Fibroblast of lung (primary cell): Measurements from ENCODE around the gene OOSP4B.

Source experiments
- EZH2 ChIP-seq: IDR thresholded peaks from 2 replicates; pipeline ENCODE4 v1.5.1; 2012; ENCODE audit warnings: low read length, control low read depth, mild to moderate bottlenecking; ENCODE audit errors: missing control alignments
- TF ChIP-seq, protein P1 (sequence below), 2 donors: IDR thresholded peaks in 1 of 2; conservative IDR thresholded peaks in 1 of 2; 1 replicate in 1 of 2; 2 replicates in 1 of 2; pipeline ENCODE4 v1.5.1; 2011 to 2012; ENCODE audit warnings: low read length in 2 of 2, control low read depth in 1 of 2, inconsistent platforms in 1 of 2, low read depth in 1 of 2, mild to moderate bottlenecking in 1 of 2

DNA sequence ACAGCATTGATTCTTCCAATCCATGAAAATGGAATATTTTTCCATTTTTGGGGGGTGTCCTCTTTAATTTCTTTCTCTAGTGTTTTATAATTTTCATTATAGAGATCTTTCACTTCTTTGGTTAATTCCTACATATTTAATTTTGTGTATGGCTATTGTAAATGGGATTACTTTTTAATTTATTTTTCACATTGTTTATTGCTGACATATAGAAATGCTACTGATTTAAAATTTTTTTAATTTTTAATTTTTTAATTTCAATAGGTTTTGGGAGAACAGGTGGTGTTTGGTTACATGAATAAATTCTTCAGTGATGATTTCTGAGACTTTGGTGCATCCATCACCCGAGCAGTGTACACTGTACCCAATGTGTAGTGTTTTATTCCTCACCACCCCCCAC, 26.6 kb upstream of the OOSP4B start:
- TF ChIP-seq, protein P1, sequence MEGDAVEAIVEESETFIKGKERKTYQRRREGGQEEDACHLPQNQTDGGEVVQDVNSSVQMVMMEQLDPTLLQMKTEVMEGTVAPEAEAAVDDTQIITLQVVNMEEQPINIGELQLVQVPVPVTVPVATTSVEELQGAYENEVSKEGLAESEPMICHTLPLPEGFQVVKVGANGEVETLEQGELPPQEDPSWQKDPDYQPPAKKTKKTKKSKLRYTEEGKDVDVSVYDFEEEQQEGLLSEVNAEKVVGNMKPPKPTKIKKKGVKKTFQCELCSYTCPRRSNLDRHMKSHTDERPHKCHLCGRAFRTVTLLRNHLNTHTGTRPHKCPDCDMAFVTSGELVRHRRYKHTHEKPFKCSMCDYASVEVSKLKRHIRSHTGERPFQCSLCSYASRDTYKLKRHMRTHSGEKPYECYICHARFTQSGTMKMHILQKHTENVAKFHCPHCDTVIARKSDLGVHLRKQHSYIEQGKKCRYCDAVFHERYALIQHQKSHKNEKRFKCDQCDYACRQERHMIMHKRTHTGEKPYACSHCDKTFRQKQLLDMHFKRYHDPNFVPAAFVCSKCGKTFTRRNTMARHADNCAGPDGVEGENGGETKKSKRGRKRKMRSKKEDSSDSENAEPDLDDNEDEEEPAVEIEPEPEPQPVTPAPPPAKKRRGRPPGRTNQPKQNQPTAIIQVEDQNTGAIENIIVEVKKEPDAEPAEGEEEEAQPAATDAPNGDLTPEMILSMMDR (conservative IDR thresholded peaks at IDR 0.05 in 1 of 2, IDR thresholded peaks at IDR 0.05 in 1 of 2; ENCODE audit: low read depth in 1 of 2, low read length in 2 of 2): no peak
- TF ChIP-seq EZH2: no peak
